PC-3 (cell line): ENCODE data around the gene OXSR1. TPM values are rescaled to one million over a fixed set of nuclear protein-coding genes. Genes with fewer than 3 reads are reported as not detected.

Experiments used
- ATAC-seq: fragments of 200-7000 bp; cut with Tn5 transposase; 2 replicates; pipeline ENCODE4 v1.9.1; 2020; ENCODE audit warnings: mild to moderate bottlenecking, moderate library complexity
- BruUV-seq: library from RNA; stranded (reverse); fragments of 400-500 nt; replicated peaks from 2 replicates; lab custom pipeline; 2021; lab: Mats Ljungman, UMichigan
- CTCF ChIA-PET: fragments of 300-600 bp; sonication (Branson Sonifier 250); formaldehyde crosslinking; loops from one replicate; lab custom pipeline; 2022; ENCODE audit warnings: antibody characterized with exemption; lab: Charles Lee
- POLR2A ChIA-PET: fragments of 300-600 bp; sonication (Branson Sonifier 250); formaldehyde crosslinking; loops from one replicate; lab custom pipeline; 2022; ENCODE audit warnings: antibody characterized with exemption; ENCODE audit not compliant: unreplicated experiment; lab: Charles Lee
- DNase-seq: peaks from one replicate; pipeline ENCODE4 v3.0.0-alpha.2; 2015
- H2AFZ ChIP-seq: fragments of 300-600 bp; sonication (generic); 2 replicates; pipeline ENCODE4 v1.6.0; 2016; ENCODE audit warnings: antibody characterized with exemption, low read length
- H3F3A ChIP-seq: fragments of 300-600 bp; sonication (generic); one replicate; pipeline ENCODE4 v1.6.0; 2017; ENCODE audit warnings: antibody characterized with exemption, low read length, control low read depth, mild to moderate bottlenecking; ENCODE audit not compliant: unreplicated experiment
- H3K27ac ChIP-seq: fragments of 300-600 bp; sonication (generic); 2 replicates; pipeline ENCODE4 v1.5.1; 2016; ENCODE audit warnings: mild to moderate bottlenecking, low read length
- H3K27me3 ChIP-seq: fragments of 300-600 bp; sonication (generic); 2 replicates; pipeline ENCODE4 v1.6.1; 2016; ENCODE audit warnings: low read length, mixed read lengths
- H3K36me3 ChIP-seq: fragments of 300-600 bp; sonication (generic); 2 replicates; pipeline ENCODE4 v1.6.1; 2016; ENCODE audit warnings: low read depth, mixed run types, low read length, mixed read lengths
- H3K4me1 ChIP-seq: fragments of 300-600 bp; sonication (generic); 2 replicates; pipeline ENCODE4 v1.5.1; 2016; ENCODE audit warnings: low read length; ENCODE audit not compliant: insufficient read depth
- H3K4me2 ChIP-seq: fragments of 300-600 bp; sonication (generic); 2 replicates; pipeline ENCODE4 v1.6.0; 2016; ENCODE audit warnings: low read length
- H3K4me3 ChIP-seq: fragments of 300-600 bp; sonication (generic); 2 replicates; pipeline ENCODE4 v1.5.1; 2016; ENCODE audit warnings: mild to moderate bottlenecking, low read length, mixed read lengths
- H3K79me2 ChIP-seq: fragments of 300-600 bp; sonication (generic); 2 replicates; pipeline ENCODE4 v1.6.1; 2017; ENCODE audit warnings: low read length, mixed read lengths
- H3K9ac ChIP-seq: fragments of 300-600 bp; sonication (generic); 2 replicates; pipeline ENCODE4 v1.6.0; 2016; ENCODE audit warnings: mild to moderate bottlenecking, low read length
- H3K9me2 ChIP-seq: fragments of 300-600 bp; sonication (generic); replicated peaks from 2 replicates; pipeline ENCODE4 v1.6.1; 2016; ENCODE audit warnings: mixed run types, low read length, mixed read lengths
- H3K9me3 ChIP-seq: fragments of 300-600 bp; sonication (generic); 2 replicates; pipeline ENCODE4 v1.6.1; 2016; ENCODE audit warnings: low read length, mixed read lengths
- H4K20me1 ChIP-seq: fragments of 300-600 bp; sonication (generic); 2 replicates; pipeline ENCODE4 v1.6.1; 2016; ENCODE audit warnings: low read length, mixed read lengths
- EZH2 ChIP-seq: fragments of 300-600 bp; sonication (generic); IDR thresholded peaks from one replicate; pipeline ENCODE4 v1.6.1; 2017; ENCODE audit warnings: antibody characterized with exemption, mild to moderate bottlenecking, low read length; ENCODE audit not compliant: unreplicated experiment
- EZH2phosphoT487 ChIP-seq: fragments of 300-600 bp; sonication (generic); IDR thresholded peaks from 2 replicates; pipeline ENCODE4 v1.6.1; 2018; ENCODE audit warnings: mild to moderate bottlenecking, antibody characterized with exemption, low read length, borderline replicate concordance
- intact Hi-C: fragments of 100-400 bp; cut with micrococcal nuclease; formaldehyde crosslinking; loops from 2 replicates; pipeline ENCODE4 v1.9.0; 2023
- total RNA-seq: library from RNA; depleted of rRNA; stranded (reverse); fragments of >200 nt; gene quantifications from 2 replicates; pipeline ENCODE4 v1.2.3, GENCODE V29; 2014
- TF ChIP-seq, protein P1 (sequence below): fragments of 300-600 bp; sonication (generic); conservative IDR thresholded peaks from 2 replicates; pipeline ENCODE4 v1.5.1; 2017; ENCODE audit warnings: antibody characterized with exemption, low read depth, mild to moderate bottlenecking, low read length

Gene OXSR1
- total RNA-seq, 1 experiment from 2014 or later: 42.2 TPM

DNA sequence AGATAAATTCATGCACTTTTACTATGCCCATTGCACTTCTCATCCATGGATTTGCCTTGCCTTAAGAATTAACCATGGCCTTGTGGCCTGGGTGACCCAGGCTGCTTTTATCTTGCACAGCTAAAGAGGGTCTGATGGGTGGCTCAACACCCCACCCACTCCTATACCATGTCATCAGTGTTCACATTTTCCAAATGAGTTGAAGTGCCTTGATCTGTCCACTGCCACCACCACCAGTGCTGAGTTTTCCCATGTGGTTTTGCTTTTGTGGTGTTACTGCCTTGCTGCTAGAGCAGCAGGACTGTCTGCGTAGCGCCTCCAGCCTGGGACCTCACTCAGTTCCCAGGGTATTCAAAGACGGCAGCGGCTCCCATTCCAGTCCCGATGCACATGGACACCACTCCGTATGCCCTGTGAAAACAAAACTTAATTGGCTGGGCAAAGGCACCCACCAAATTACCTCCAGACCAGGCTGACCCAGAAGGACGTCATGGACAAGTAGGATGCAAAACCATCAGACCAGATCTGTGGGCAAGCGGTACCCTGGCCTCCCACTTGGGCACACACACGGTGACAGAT is 42.5 kb upstream of the OXSR1 start:
- Histone ChIP-seq H4K20me1 (no peaks in the 10 kb centered on the region), H3K27ac (no peak overlapping the region), H3K4me1 (peaks cover 21% of the 10 kb centered on the region), H3K9me3 (no peaks in the 10 kb centered on the region), H3K9ac (no peak overlapping the region), H3K4me3 (no peak overlapping the region), H3K36me3 (peaks cover 66% of the 10 kb centered on the region), H3F3A (peaks cover 3% of the 10 kb centered on the region), H3K9me2 (no peaks in the 10 kb centered on the region), H3K27me3 (no peaks in the 10 kb centered on the region), H3K4me2 (no peak overlapping the region), H2AFZ (no peak overlapping the region), H3K79me2 (no peaks in the 10 kb centered on the region)
- TF ChIP-seq EZH2: no peak
- TF ChIP-seq EZH2phosphoT487: no peak
- TF ChIP-seq, protein P1, sequence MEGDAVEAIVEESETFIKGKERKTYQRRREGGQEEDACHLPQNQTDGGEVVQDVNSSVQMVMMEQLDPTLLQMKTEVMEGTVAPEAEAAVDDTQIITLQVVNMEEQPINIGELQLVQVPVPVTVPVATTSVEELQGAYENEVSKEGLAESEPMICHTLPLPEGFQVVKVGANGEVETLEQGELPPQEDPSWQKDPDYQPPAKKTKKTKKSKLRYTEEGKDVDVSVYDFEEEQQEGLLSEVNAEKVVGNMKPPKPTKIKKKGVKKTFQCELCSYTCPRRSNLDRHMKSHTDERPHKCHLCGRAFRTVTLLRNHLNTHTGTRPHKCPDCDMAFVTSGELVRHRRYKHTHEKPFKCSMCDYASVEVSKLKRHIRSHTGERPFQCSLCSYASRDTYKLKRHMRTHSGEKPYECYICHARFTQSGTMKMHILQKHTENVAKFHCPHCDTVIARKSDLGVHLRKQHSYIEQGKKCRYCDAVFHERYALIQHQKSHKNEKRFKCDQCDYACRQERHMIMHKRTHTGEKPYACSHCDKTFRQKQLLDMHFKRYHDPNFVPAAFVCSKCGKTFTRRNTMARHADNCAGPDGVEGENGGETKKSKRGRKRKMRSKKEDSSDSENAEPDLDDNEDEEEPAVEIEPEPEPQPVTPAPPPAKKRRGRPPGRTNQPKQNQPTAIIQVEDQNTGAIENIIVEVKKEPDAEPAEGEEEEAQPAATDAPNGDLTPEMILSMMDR: no peak
- intact Hi-C loops: no loop called here
- DNase-seq (no peak), ATAC-seq (no peak)
- CTCF ChIA-PET: no interaction called here
- no TSS peak for BruUV-seq
- POLR2A ChIA-PET: no interaction called here

DNA sequence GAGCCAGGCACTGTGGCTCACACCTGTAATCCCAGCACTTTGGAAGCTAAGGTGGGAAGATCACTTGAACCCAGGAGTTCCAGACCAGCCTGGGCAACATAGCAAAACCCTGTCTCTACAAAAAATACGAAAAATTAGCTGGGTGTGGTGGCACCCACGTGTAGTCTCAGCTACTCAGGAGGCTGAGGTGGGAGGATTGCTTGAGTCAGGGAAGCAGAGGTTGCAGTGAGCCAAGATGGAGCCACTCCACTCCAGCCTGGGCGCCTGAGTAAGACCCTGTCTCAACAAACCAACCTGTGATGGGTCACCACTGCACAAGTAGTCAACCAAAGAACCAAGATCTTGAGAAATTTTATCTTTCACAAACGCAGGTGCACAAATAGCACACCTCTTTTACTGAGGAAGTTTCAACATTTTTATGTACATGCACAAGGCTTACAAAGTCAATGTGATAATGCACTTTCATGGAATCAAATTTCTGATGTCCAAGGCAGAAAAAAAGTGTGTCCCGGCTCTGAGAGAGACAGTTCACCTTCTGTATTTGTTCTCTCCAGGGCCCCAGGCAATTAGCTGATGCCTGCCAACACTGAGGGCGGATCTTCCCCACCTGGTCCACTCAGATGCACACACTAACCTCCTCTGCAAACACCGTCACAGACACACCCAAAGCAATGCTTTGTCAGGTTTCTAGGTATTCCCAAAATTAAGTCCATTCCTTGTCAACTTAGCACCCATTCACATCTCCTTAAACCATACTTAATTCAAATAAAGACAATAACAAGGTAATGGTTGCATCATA is 40.8 kb upstream of the OXSR1 start:
- ATAC-seq (peak; percentile 92), DNase-seq (peak; percentile 82)
- no peaks in the 10 kb centered on the region for H3K9me3 ChIP-seq
- no peaks in the 10 kb centered on the region for H3K9me2 ChIP-seq
- H3K27ac ChIP-seq: peak overlapping the region; percentile 71
- TF ChIP-seq, protein P1: no peak
- TF ChIP-seq EZH2: no peak
- H3K4me3 ChIP-seq: no peak overlapping the region
- no peak overlapping the region for H3K9ac ChIP-seq
- no peaks in the 10 kb centered on the region for H3K27me3 ChIP-seq
- no peak overlapping the region for H2AFZ ChIP-seq
- H4K20me1 ChIP-seq: no peaks in the 10 kb centered on the region
- intact Hi-C loops: loop anchor here (2.0 kb wide), 1 partner anchor 120 kb away; no protein-coding TSS in a partner anchor
- peak overlapping the region; percentile 32 for H3K4me2 ChIP-seq
- 0 out of 2 replicates have a peak, but pooled peaks cover 2% of the 10 kb centered on the region for H3K79me2 ChIP-seq
- H3K4me1 ChIP-seq: peaks cover 21% of the 10 kb centered on the region
- ChIA-PET POLR2A (interaction anchor here (0.6 kb wide), 1 partner anchor 12 kb away, joined by 4 read pairs; the partner anchor contains the start of gene ACAA1), CTCF (interaction anchor here (1.1 kb wide), 1 partner anchor 9 kb away, joined by 3 read pairs; no protein-coding TSS in a partner anchor)
- H3F3A ChIP-seq: peaks cover 3% of the 10 kb centered on the region
- peaks cover 80% of the 10 kb centered on the region for H3K36me3 ChIP-seq
- no TSS peak for BruUV-seq
